Neuronal stem cell (in vitro differentiated cells): ENCODE measurements around the gene PSMB11.
A peak's percentile ranks its signal among the peaks of the same experiment; 100 is the strongest.

Source experiments
- DNase-seq: peaks from one replicate; pipeline ENCODE4 v3.0.0-alpha.2; 2013; ENCODE audit warnings: low spot score
- H2AFZ ChIP-seq: one replicate; pipeline ENCODE4 v1.6.1; 2013; ENCODE audit warnings: mild to moderate bottlenecking, low read length, inconsistent platforms
- H2AK5ac ChIP-seq: 2 replicates; pipeline ENCODE4 v1.6.1; 2013; ENCODE audit warnings: low read depth, mild to moderate bottlenecking, inconsistent platforms, low read length, moderate library complexity, mixed read lengths
- H2BK120ac ChIP-seq: 2 replicates; pipeline ENCODE4 v1.6.1; 2013; ENCODE audit warnings: low read depth, mild to moderate bottlenecking, inconsistent platforms, low read length, moderate library complexity, mixed read lengths
- H2BK12ac ChIP-seq: one replicate; pipeline ENCODE4 v1.6.1; 2013; ENCODE audit warnings: low read length, inconsistent platforms
- H2BK15ac ChIP-seq: 2 replicates; pipeline ENCODE4 v1.6.1; 2013; ENCODE audit warnings: mild to moderate bottlenecking, low read length, inconsistent platforms, mixed read lengths
- H2BK5ac ChIP-seq: one replicate; pipeline ENCODE4 v1.6.1; 2013; ENCODE audit warnings: inconsistent platforms, mild to moderate bottlenecking, low read length, moderate library complexity
- H3K14ac ChIP-seq: one replicate; pipeline ENCODE4 v1.6.1; 2013; ENCODE audit warnings: low read length, inconsistent platforms
- H3K18ac ChIP-seq: 2 replicates; pipeline ENCODE4 v1.6.1; 2013; ENCODE audit warnings: low read length, inconsistent platforms
- H3K23ac ChIP-seq: 2 replicates; pipeline ENCODE4 v1.6.1; 2013; ENCODE audit warnings: low read depth, mild to moderate bottlenecking, mixed read lengths, low read length, inconsistent platforms; ENCODE audit not compliant: poor library complexity
- H3K27ac ChIP-seq: replicated peaks from 3 replicates; pipeline ENCODE4 v1.5.1; 2013; ENCODE audit warnings: low read length, inconsistent platforms
- H3K27me3 ChIP-seq, 3 experiments: 2 replicates each; pipeline ENCODE4 v1.6.1; 2013; ENCODE audit warnings: low read length in 3 of 3, mild to moderate bottlenecking in 2 of 3, inconsistent platforms in 1 of 3, low read depth in 1 of 3, mixed read lengths in 1 of 3, moderate library complexity in 1 of 3; ENCODE audit not compliant: control insufficient read depth in 3 of 3, insufficient read depth in 3 of 3
- H3K36me3 ChIP-seq, 2 donors: replicated peaks in 1 of 2; 2 replicates each; pipeline ENCODE4 v1.6.1; 2013; ENCODE audit warnings: low read length in 2 of 2; ENCODE audit not compliant: control insufficient read depth in 2 of 2, insufficient read depth in 2 of 2
- H3K4ac ChIP-seq: 2 replicates; pipeline ENCODE4 v1.6.1; 2013; ENCODE audit warnings: inconsistent platforms, mild to moderate bottlenecking, low read length, moderate library complexity
- H3K4me1 ChIP-seq, 2 donors: 1 replicate in 1 of 2; 2 replicates in 1 of 2; pipeline ENCODE4 v1.6.1; 2013; ENCODE audit warnings: low read length in 2 of 2, low read depth in 1 of 2; ENCODE audit not compliant: control insufficient read depth in 2 of 2, insufficient read depth in 1 of 2
- H3K4me2 ChIP-seq: one replicate; pipeline ENCODE4 v1.6.1; 2013; ENCODE audit warnings: mild to moderate bottlenecking, low read length, inconsistent platforms; ENCODE audit not compliant: insufficient read depth, poor library complexity, severe bottlenecking
- H3K4me3 ChIP-seq, 2 donors: 2 replicates each; pipeline ENCODE4 v1.5.1; 2013; ENCODE audit warnings: low read length in 2 of 2, mild to moderate bottlenecking in 2 of 2, inconsistent platforms in 1 of 2, moderate library complexity in 1 of 2
- H3K79me1 ChIP-seq: one replicate; pipeline ENCODE4 v1.6.1; 2013; ENCODE audit warnings: low read depth, mild to moderate bottlenecking, inconsistent platforms, low read length, moderate library complexity
- H3K9ac ChIP-seq: one replicate; pipeline ENCODE4 v1.6.1; 2013; ENCODE audit warnings: mild to moderate bottlenecking, low read depth, low read length, inconsistent platforms; ENCODE audit not compliant: poor library complexity
- H3K9me3 ChIP-seq, 2 donors: replicated peaks in 1 of 2; 2 replicates each; pipeline versions ENCODE3 to v1.6.1; 2013; ENCODE audit warnings: low read length in 2 of 2, mild to moderate bottlenecking in 2 of 2, inconsistent platforms in 1 of 2, low read depth in 1 of 2, mixed read lengths in 1 of 2, moderate library complexity in 1 of 2; ENCODE audit not compliant: control insufficient read depth in 2 of 2, insufficient read depth in 1 of 2
- H4K8ac ChIP-seq: one replicate; pipeline ENCODE4 v1.6.1; 2013; ENCODE audit warnings: low read depth, mild to moderate bottlenecking, inconsistent platforms, low read length, moderate library complexity
- H4K91ac ChIP-seq: one replicate; pipeline ENCODE4 v1.6.1; 2013; ENCODE audit warnings: low read length, low read depth, mild to moderate bottlenecking, inconsistent platforms; ENCODE audit not compliant: poor library complexity
- WGBS, 2 donors: extraction: QIAGEN DNeasy Blood & Tissue Kit; methylation state at CpG; one replicate each; pipeline ENCODE4 v1.1.7; 2013; ENCODE audit warnings: missing lambda C conversion rate in 2 of 2, mixed read lengths in 1 of 2; ENCODE audit not compliant: insufficient read length in 2 of 2, insufficient replicate concordance in 1 of 2; ENCODE audit errors: extremely low coverage in 2 of 2; 5-methylcytosine and 5-hydroxymethylcytosine counted together

Gene PSMB11

GRCh38 chr14:22995889-22996625 is 46.0 kb upstream of the PSMB11 start:
- Histone ChIP-seq H3K9ac (no peak overlapping the region), H3K9me3 (no peaks in the 10 kb centered on the region), H3K18ac (peak overlapping the region; percentile 32), H2AFZ (no peak overlapping the region), H4K8ac (no peak overlapping the region), H3K79me1 (no peaks in the 10 kb centered on the region), H2BK15ac (no peak overlapping the region), H3K23ac (peak overlapping the region; percentile 37), H2BK5ac (no peak overlapping the region), H4K91ac (no peak overlapping the region), H3K14ac (no peak overlapping the region), H3K4me3 (no peak overlapping the region), H3K4me2 (no peak overlapping the region), H3K4ac (no peak overlapping the region), H3K36me3 (peaks cover 1 to 5% of the 10 kb centered on the region in 2 donors), H2AK5ac (no peak overlapping the region), H2BK12ac (no peak overlapping the region), H3K27ac (no peak overlapping the region), H3K4me1 (peaks cover 0 to 4% of the 10 kb centered on the region in 2 donors), H3K27me3 (no peaks in the 10 kb centered on the region), H2BK120ac (no peak overlapping the region)
- DNase-seq: no peak
- WGBS, 2 donors: no CpG with 5 or more reads among the region's 9 CpGs

DNA sequence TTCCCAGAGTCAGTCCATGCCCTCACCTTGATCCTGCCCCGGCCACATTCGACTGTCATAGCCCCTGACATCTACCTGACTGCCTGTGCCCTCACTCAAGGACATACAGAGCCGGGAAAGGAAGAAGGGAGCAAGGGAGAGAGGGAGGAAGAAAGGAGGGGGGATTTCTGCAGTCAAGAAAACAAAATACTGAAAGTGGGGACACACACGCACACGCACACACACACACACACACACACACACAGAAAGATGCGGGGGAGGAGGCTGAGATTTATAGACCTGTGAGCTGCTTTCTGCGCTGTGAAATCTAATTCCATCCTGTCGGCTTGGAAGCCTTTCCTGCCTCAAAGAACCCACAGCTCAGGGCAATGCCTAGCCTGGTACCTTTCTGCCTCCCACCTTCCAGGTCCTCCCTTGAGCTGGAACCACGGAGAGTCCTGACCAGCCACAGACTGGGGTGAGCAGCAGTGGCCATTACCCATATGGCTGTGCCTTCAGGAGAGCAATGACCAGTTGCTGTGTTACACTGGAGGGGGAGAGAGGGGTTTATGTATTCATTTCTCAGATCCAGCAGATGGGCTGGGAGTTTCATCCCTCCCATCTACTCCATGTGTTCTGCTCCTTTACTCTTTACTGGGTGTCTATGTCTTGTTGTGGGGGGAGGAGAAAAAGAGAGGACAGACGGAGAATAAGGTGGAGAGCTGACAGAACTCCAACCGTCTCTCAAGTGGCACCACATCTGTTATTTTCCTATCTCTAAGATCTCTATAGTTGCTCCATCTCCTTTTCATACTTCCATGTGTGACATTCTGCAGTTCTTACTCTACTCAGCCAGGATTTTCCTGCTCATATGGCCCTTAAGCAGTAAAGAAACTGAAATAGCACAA is 45.0 kb upstream of the PSMB11 start:
- H2BK120ac ChIP-seq: no peak overlapping the region
- H3K27me3 ChIP-seq: no peaks in the 10 kb centered on the region
- no peak overlapping the region for H2BK5ac ChIP-seq
- no peak overlapping the region for H3K9ac ChIP-seq
- H3K23ac ChIP-seq: no peak overlapping the region
- H3K18ac ChIP-seq: no peak overlapping the region
- no CpG with 5 or more reads among the region's 11 CpGs for WGBS, 2 donors
- no peaks in the 10 kb centered on the region for H3K9me3 ChIP-seq
- no peak overlapping the region for H3K27ac ChIP-seq
- H3K14ac ChIP-seq: no peak overlapping the region
- no peaks in the 10 kb centered on the region for H3K79me1 ChIP-seq
- H2AK5ac ChIP-seq: no peak overlapping the region
- H4K8ac ChIP-seq: no peak overlapping the region
- H3K36me3 ChIP-seq: peaks cover 1 to 5% of the 10 kb centered on the region in 2 donors
- H2BK12ac ChIP-seq: no peak overlapping the region
- no peak overlapping the region for H3K4me2 ChIP-seq
- H3K4me1 ChIP-seq: peaks cover 0 to 4% of the 10 kb centered on the region in 2 donors
- H4K91ac ChIP-seq: no peak overlapping the region
- H2BK15ac ChIP-seq: no peak overlapping the region
- no peak for DNase-seq
- no peak overlapping the region for H3K4ac ChIP-seq
- no peak overlapping the region for H2AFZ ChIP-seq
- no peak overlapping the region for H3K4me3 ChIP-seq

GRCh38 chr14:22997676-22998323 is 44.2 kb upstream of the PSMB11 start:
- no CpG with 5 or more reads among the region's 9 CpGs for WGBS, 2 donors
- Histone ChIP-seq H3K4me2 (no peak overlapping the region), H3K27ac (no peak overlapping the region), H2AFZ (no peak overlapping the region), H3K36me3 (peaks cover 1 to 5% of the 10 kb centered on the region in 2 donors), H3K79me1 (no peaks in the 10 kb centered on the region), H3K9me3 (no peaks in the 10 kb centered on the region), H3K4me3 (no peak overlapping the region), H3K9ac (no peak overlapping the region), H3K4ac (no peak overlapping the region), H2AK5ac (no peak overlapping the region), H3K4me1 (peaks cover 0 to 4% of the 10 kb centered on the region in 2 donors), H2BK5ac (no peak overlapping the region), H2BK12ac (no peak overlapping the region), H2BK15ac (no peak overlapping the region), H3K23ac (no peak overlapping the region), H4K91ac (no peak overlapping the region), H4K8ac (no peak overlapping the region), H3K18ac (no peak overlapping the region), H2BK120ac (no peak overlapping the region), H3K14ac (no peak overlapping the region), H3K27me3 (no peaks in the 10 kb centered on the region)
- no peak for DNase-seq
